Naive thymus-derived CD4-positive, alpha-beta T cell (primary cell): ENCODE results near the gene CYTL1. TPM values are rescaled to one million over a fixed set of nuclear protein-coding genes. Genes with fewer than 3 reads are reported as not detected.
"Not testable (repeated sequence)": the region's sequence is repeated elsewhere in the genome, so short reads cannot be mapped to it uniquely, and the experiment has no call there.

Experiments used
- ATAC-seq: fragments of 150-1000 bp; cut with Tn5 transposase; 2 replicates; pipeline ENCODE4 v1.10.0; 2021; ENCODE audit warnings: mild to moderate bottlenecking, moderate library complexity
- CTCF ChIA-PET: fragments of 350-600 bp; sonication (Branson Sonifier 250); formaldehyde crosslinking; loops from one replicate; lab custom pipeline; 2021; ENCODE audit warnings: antibody characterized with exemption; lab: Charles Lee
- POLR2A ChIA-PET: fragments of 350-600 bp; sonication (Branson Sonifier 250); formaldehyde crosslinking; loops from one replicate; lab custom pipeline; 2021; ENCODE audit warnings: antibody characterized with exemption, inconsistent platforms; lab: Charles Lee
- DNase-seq, 9 donors: peaks; one replicate each; pipeline versions ENCODE4 v3.0.0 to v3.0.0-alpha.2; 2020 to 2022; ENCODE audit warnings: mixed read lengths in 1 of 9
- H3K27ac ChIP-seq: one replicate; pipeline ENCODE4 v1.7.0; 2013; ENCODE audit warnings: mild to moderate bottlenecking, low read depth, low read length, moderate library complexity
- H3K27me3 ChIP-seq, 2 donors: one replicate each; pipeline ENCODE4 v1.7.0; 2013; ENCODE audit warnings: low read length in 2 of 2, mild to moderate bottlenecking in 2 of 2, moderate library complexity in 2 of 2; ENCODE audit not compliant: control insufficient read depth in 2 of 2, insufficient read depth in 2 of 2
- H3K36me3 ChIP-seq, 3 experiments: 1 replicate in 2 of 3; 2 replicates in 1 of 3; pipeline ENCODE4 v1.7.0; 2013; ENCODE audit warnings: low read length in 3 of 3, mild to moderate bottlenecking in 3 of 3, moderate library complexity in 1 of 3; ENCODE audit not compliant: insufficient read depth in 3 of 3, control insufficient read depth in 2 of 3
- H3K4me1 ChIP-seq, 2 donors: one replicate each; pipeline ENCODE4 v1.7.0; 2013; ENCODE audit warnings: low read length in 2 of 2, mild to moderate bottlenecking in 2 of 2, moderate library complexity in 1 of 2; ENCODE audit not compliant: control insufficient read depth in 2 of 2, insufficient read depth in 2 of 2
- H3K4me3 ChIP-seq: 2 replicates; pipeline ENCODE4 v1.7.0; 2013; ENCODE audit warnings: mild to moderate bottlenecking, low read length
- H3K9me3 ChIP-seq, 3 experiments: 1 replicate in 2 of 3; 2 replicates in 1 of 3; pipeline ENCODE4 v1.7.0; 2013; ENCODE audit warnings: low read length in 3 of 3; ENCODE audit not compliant: control insufficient read depth in 2 of 3
- H3K27ac Mint-ChIP-seq, 9 donors: one replicate each; pipeline ENCODE4 v1.8.0; 2020 to 2022; ENCODE audit warnings: mixed read lengths in 9 of 9, mild to moderate bottlenecking in 8 of 9, moderate library complexity in 5 of 9, inconsistent platforms in 2 of 9
- H3K27me3 Mint-ChIP-seq, 5 donors: one replicate each; pipeline ENCODE4 v1.8.0; 2021 to 2022; ENCODE audit warnings: mixed read lengths in 5 of 5, mild to moderate bottlenecking in 1 of 5
- H3K36me3 Mint-ChIP-seq, 5 donors: one replicate each; pipeline ENCODE4 v1.8.0; 2020 to 2022; ENCODE audit warnings: mixed read lengths in 5 of 5, mild to moderate bottlenecking in 3 of 5, inconsistent platforms in 1 of 5
- H3K4me1 Mint-ChIP-seq, 7 donors: one replicate each; pipeline ENCODE4 v1.8.0; 2020 to 2022; ENCODE audit warnings: mixed read lengths in 7 of 7, mild to moderate bottlenecking in 3 of 7, inconsistent platforms in 1 of 7
- H3K4me3 Mint-ChIP-seq, 10 donors: one replicate each; pipeline ENCODE4 v1.8.0; 2020 to 2022; ENCODE audit warnings: mild to moderate bottlenecking in 10 of 10, mixed read lengths in 10 of 10, moderate library complexity in 6 of 10, inconsistent platforms in 2 of 10
- H3K9me3 Mint-ChIP-seq, 11 donors: one replicate each; pipeline ENCODE4 v1.8.0; 2020 to 2022; ENCODE audit warnings: mixed read lengths in 11 of 11, mild to moderate bottlenecking in 4 of 11, inconsistent platforms in 1 of 11, moderate library complexity in 1 of 11
- intact Hi-C, 2 donors: fragments of 100-400 bp; cut with micrococcal nuclease; formaldehyde crosslinking; loops; one replicate each; pipeline ENCODE4 v1.15.1; 2023
- polyA plus RNA-seq, 2 donors: library from polyadenylated mRNA; unstranded; fragments of 300-500 nt; fragmentation: Illumina TruSeq; gene quantifications; one replicate each; pipeline ENCODE4 v1.2.3, GENCODE V29; 2021
- total RNA-seq, 6 experiments: library from RNA in 5 of 6; stranded (reverse) in 5 of 6; gene quantifications; 1 replicate in 5 of 6; 2 replicates in 1 of 6; pipeline ENCODE4 v1.2.3 and lab custom pipeline; 2021 to 2026

CYTL1 gene
- total and polyA plus RNA-seq, 7 experiments from 2014 or later = 1.6 TPM; not detected in 6

GRCh38 chr4:5001641-5002040 is 17.6 kb downstream of the CYTL1 start:
- not testable (repeated sequence) for H3K4me3 Mint-ChIP-seq, DNase-seq

GRCh38 chr4:4996935-4997334 is 22.3 kb downstream of the CYTL1 start:
- ATAC-seq = not testable (repeated sequence)
- intact Hi-C loops = loop anchor here in 1 of 2 donors (5.0 kb wide), 1 partner anchor 510 kb away; no protein-coding TSS in a partner anchor

More at GRCh38 chr4:5001641-5002040, 17.6 kb downstream of the CYTL1 start:
- H3K4me1 Mint-ChIP-seq, H3K4me3 ChIP-seq, H3K27me3 ChIP-seq, H3K27ac ChIP-seq, H3K36me3 Mint-ChIP-seq, intact Hi-C loops, POLR2A ChIA-PET, H3K4me1 ChIP-seq, CTCF ChIA-PET, H3K27ac Mint-ChIP-seq, H3K36me3 ChIP-seq, ATAC-seq, H3K9me3 ChIP-seq, H3K9me3 Mint-ChIP-seq: not testable (repeated sequence)
- H3K27me3 Mint-ChIP-seq = peaks cover 0 to 41% (median 35%) of the 10 kb centered on the region in 5 donors

GRCh38 chr4:4995908-4996265 is 23.4 kb downstream of the CYTL1 start:
- ATAC-seq (no peak), DNase-seq (no peak)
- no peaks in the 10 kb centered on the region for H3K4me1 ChIP-seq
- H3K4me3 ChIP-seq = no peak overlapping the region
- POLR2A ChIA-PET = no interaction called here
- H3K36me3 ChIP-seq = no peaks in the 10 kb centered on the region
- H3K27ac ChIP-seq = no peak overlapping the region
- H3K4me1 Mint-ChIP-seq = peaks cover 0 to 3% (median 0%) of the 10 kb centered on the region in 7 donors
- no peak overlapping the region for H3K4me3 Mint-ChIP-seq
- no peaks in the 10 kb centered on the region for H3K36me3 Mint-ChIP-seq
- H3K27me3 Mint-ChIP-seq = peaks cover 0 to 30% (median 16%) of the 10 kb centered on the region in 5 donors
- intact Hi-C loops = loop anchor here in 1 of 2 donors (1.0 to 5.0 kb wide), 2 partner anchors 509 to 817 kb away; no protein-coding TSS in a partner anchor
- peaks cover 0 to 7% (median 0%) of the 10 kb centered on the region in 11 donors for H3K9me3 Mint-ChIP-seq
- no peaks in the 10 kb centered on the region for H3K9me3 ChIP-seq
- CTCF ChIA-PET = no interaction called here
- no peaks in the 10 kb centered on the region for H3K27me3 ChIP-seq
- no peak overlapping the region for H3K27ac Mint-ChIP-seq

More at GRCh38 chr4:4996935-4997334, 22.3 kb downstream of the CYTL1 start:
- H3K4me3 ChIP-seq, H3K4me3 Mint-ChIP-seq, H3K36me3 Mint-ChIP-seq, H3K9me3 ChIP-seq, POLR2A ChIA-PET, H3K27me3 ChIP-seq, DNase-seq, H3K27ac Mint-ChIP-seq, H3K9me3 Mint-ChIP-seq, H3K4me1 Mint-ChIP-seq, CTCF ChIA-PET, H3K4me1 ChIP-seq, H3K27ac ChIP-seq, H3K36me3 ChIP-seq: not testable (repeated sequence)
- H3K27me3 Mint-ChIP-seq = peaks cover 0 to 30% (median 24%) of the 10 kb centered on the region in 5 donors

GRCh38 chr4:4995103-4995907 is 24.0 kb downstream of the CYTL1 start:
- peak; percentile 72 for ATAC-seq
- peak in 4 of 9 donors; percentile 18 to 42 (median 19) for DNase-seq
- peaks cover 0 to 3% (median 0%) of the 10 kb centered on the region in 7 donors for H3K4me1 Mint-ChIP-seq

GRCh38 chr4:4994312-4995097 is 24.8 kb downstream of the CYTL1 start:
- no peaks in the 10 kb centered on the region for H3K4me1 ChIP-seq
- Mint-ChIP-seq H3K4me3 (no peak overlapping the region), H3K9me3 (peaks cover 0 to 3% (median 0%) of the 10 kb centered on the region in 11 donors), H3K27ac (no peak overlapping the region), H3K36me3 (no peaks in the 10 kb centered on the region), H3K4me1 (peaks cover 0 to 3% (median 0%) of the 10 kb centered on the region in 7 donors), H3K27me3 (peaks cover 0 to 24% (median 13%) of the 10 kb centered on the region in 5 donors)
- no peak overlapping the region for H3K27ac ChIP-seq
- ChIA-PET CTCF (interaction anchor here (0.6 to 1.3 kb wide), 3 partner anchors 23 to 818 kb away, joined by 3 to 4 read pairs (median 4); no protein-coding TSS in a partner anchor), POLR2A (no interaction called here)
- intact Hi-C loops = loop anchor here in 1 of 2 donors (1.0 to 5.0 kb wide), 2 partner anchors 507 to 819 kb away; no protein-coding TSS in a partner anchor
- H3K4me3 ChIP-seq = no peak overlapping the region
- DNase-seq = no peak
- ATAC-seq = no peak
- H3K9me3 ChIP-seq = no peaks in the 10 kb centered on the region
- no peaks in the 10 kb centered on the region for H3K27me3 ChIP-seq
- no peaks in the 10 kb centered on the region for H3K36me3 ChIP-seq

More at GRCh38 chr4:4995103-4995907, 24.0 kb downstream of the CYTL1 start:
- no peaks in the 10 kb centered on the region for H3K36me3 Mint-ChIP-seq
- no peak overlapping the region for H3K27ac Mint-ChIP-seq
- H3K9me3 ChIP-seq = no peaks in the 10 kb centered on the region
- CTCF ChIA-PET = no interaction called here
- H3K4me3 Mint-ChIP-seq = no peak overlapping the region
- no peaks in the 10 kb centered on the region for H3K36me3 ChIP-seq
- intact Hi-C loops = loop anchor here in 1 of 2 donors (1.0 to 5.0 kb wide), 2 partner anchors 508 to 818 kb away; no protein-coding TSS in a partner anchor
- H3K27ac ChIP-seq = no peak overlapping the region
- no peaks in the 10 kb centered on the region for H3K4me1 ChIP-seq
- peaks cover 0 to 29% (median 14%) of the 10 kb centered on the region in 5 donors for H3K27me3 Mint-ChIP-seq
- POLR2A ChIA-PET = no interaction called here
- H3K9me3 Mint-ChIP-seq = peaks cover 0 to 4% (median 0%) of the 10 kb centered on the region in 11 donors
- no peaks in the 10 kb centered on the region for H3K27me3 ChIP-seq
- no peak overlapping the region for H3K4me3 ChIP-seq

- Mint-ChIP-seq H3K27me3 (peaks cover 0 to 21% (median 13%) of the 10 kb centered on the region in 5 donors), H3K4me3 (no peak overlapping the region), H3K36me3 (no peaks in the 10 kb centered on the region), H3K4me1 (peaks cover 0 to 3% (median 0%) of the 10 kb centered on the region in 7 donors), H3K27ac (no peak overlapping the region), H3K9me3 (no peaks in the 10 kb centered on the region)
- Histone ChIP-seq H3K4me1 (no peaks in the 10 kb centered on the region), H3K27me3 (no peaks in the 10 kb centered on the region), H3K27ac (no peak overlapping the region), H3K36me3 (no peaks in the 10 kb centered on the region), H3K4me3 (no peak overlapping the region), H3K9me3 (no peaks in the 10 kb centered on the region)
- DNase-seq (no peak), ATAC-seq (no peak)
- intact Hi-C loops = no loop called here
- ChIA-PET POLR2A (no interaction called here), CTCF (interaction anchor here (0.6 kb wide), 1 partner anchor 618 kb away, joined by 5 read pairs; no protein-coding TSS in a partner anchor)
Measured at GRCh38 chr4:4992833-4993232, 26.4 kb downstream of the CYTL1 start.
